Measurements from ENCODE around the gene SESTD1.

GRCh38 chr2:179124282-179124681 is 140.3 kb downstream of the SESTD1 start:
- no peak for TF ChIP-seq POLR2AphosphoS5 (IDR thresholded peaks at IDR 0.05)
- TF ChIP-seq CTCF (IDR thresholded peaks at IDR 0.05) = no peak
- TF ChIP-seq POLR2A (IDR thresholded peaks at IDR 0.05) = no peak
